Erythroblast (primary cell): ENCODE measurements around the gene MIB1.

Source experiments
- GATA1 ChIP-seq: IDR thresholded peaks from 2 replicates; pipeline ENCODE4 v1.6.1; 2011; ENCODE audit warnings: low read depth, mild to moderate bottlenecking, control low read depth, low read length, moderate library complexity
- POLR2A ChIP-seq: IDR thresholded peaks from 2 replicates; pipeline ENCODE4 v1.6.1; 2011; ENCODE audit warnings: mild to moderate bottlenecking, low read length

DNA sequence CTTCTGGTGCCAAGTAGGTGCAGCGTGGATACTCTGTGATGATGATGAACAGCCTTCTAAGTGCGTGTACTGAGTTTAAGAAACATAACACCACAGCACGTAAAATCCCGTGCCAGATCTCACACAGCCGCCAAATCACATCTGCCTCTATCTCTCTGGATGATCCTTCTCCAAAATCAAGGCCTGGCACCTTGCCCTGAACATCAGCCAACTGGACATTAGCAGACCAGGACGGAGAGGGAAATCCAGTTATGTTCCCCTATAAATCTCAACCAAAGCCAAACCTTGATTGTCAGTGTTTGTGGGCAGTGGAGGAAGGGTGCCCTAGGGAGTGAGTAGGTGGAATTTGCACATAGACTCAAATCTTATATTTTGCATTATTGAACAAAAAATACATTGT lies 164.3 kb downstream of the MIB1 start:
- TF ChIP-seq POLR2A (no peak), GATA1 (no peak)
